DMS53 treated with DMSO at 0.1 percent for 48 hours (cell line): ENCODE data around the gene ART4.

ENCODE experiments used
- DNase-seq: peaks from one replicate; lab custom pipeline; 2025; ENCODE audit not compliant: unreplicated experiment; lab: John Stamatoyannopoulos, UW

Gene ART4

GRCh38 chr12:14852880-14853279 lies 9.6 kb upstream of the ART4 start:
- no peak for DNase-seq

- no peak for DNase-seq
These were observed 7.8 kb upstream of the ART4 start for GRCh38 chr12:14850929-14851663.

- DNase-seq: no peak
These were observed 6.3 kb upstream of the ART4 start for GRCh38 chr12:14849661-14850060.

- no peak for DNase-seq
These were observed 3.7 kb upstream of the ART4 start for GRCh38 chr12:14846876-14847580.

- no peak for DNase-seq
These were observed 2.8 kb upstream of the ART4 start for GRCh38 chr12:14846042-14846587.

- peak; percentile 83 for DNase-seq
These were observed 2.0 kb upstream of the ART4 start for GRCh38 chr12:14845350-14845750.

DNA sequence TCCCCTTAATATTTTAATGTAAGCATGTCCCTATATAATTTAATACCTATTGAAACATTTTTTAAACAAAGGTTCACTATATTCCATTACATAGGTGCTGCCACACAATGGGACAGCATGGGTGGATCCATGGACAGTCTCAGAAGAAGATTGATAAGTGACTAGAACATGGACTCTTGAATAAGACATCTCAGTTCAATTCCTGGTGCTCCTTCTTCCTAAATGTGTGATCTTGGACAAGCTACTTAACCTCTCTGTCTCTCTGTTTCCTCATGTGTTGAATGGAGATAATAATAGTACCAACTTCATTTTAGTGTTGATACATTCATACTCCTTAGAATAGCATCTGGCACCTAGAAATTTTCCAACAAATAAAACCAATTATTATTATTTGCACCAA lies 1.1 kb upstream of the ART4 start:
- DNase-seq: no peak

DNA sequence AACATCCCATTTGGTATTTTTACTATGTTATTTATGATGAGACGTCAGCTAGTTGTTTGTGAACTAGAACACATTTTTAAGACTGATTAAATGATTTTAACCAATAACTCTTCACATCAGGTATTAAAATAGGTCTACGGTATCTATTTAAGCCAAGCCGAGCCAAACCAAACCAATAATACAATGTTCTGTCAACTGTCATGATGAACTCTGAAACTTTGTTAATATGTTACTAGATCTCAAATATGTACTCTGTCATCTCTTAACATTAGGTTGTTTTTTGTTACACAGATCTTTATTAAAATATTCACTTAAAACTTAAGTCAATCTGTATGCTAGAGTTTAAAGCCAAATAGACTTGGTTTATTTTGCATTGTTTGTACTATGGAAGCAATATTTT lies 1.0 kb downstream of the ART4 start:
- DNase-seq: no peak

DNA sequence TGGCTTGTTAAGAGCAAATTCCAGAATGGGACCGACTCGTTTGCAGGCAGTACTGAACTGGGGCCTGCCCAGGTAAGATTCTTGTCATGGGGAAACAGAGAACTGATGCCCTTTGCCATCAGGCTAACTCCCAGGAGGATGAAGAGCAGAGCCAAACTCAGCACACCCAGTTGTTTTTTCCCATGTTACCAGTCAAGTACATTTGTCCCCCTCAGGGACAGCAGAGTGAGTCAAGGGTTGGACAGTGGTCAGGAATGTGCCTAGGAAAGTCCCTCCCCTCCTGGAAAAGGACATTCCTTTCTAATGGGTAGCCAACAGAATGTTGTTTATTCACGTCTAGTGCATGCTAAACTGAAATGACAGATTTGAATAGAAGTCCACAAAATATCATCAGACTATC lies 1.6 kb downstream of the ART4 start:
- DNase-seq: no peak

DNA sequence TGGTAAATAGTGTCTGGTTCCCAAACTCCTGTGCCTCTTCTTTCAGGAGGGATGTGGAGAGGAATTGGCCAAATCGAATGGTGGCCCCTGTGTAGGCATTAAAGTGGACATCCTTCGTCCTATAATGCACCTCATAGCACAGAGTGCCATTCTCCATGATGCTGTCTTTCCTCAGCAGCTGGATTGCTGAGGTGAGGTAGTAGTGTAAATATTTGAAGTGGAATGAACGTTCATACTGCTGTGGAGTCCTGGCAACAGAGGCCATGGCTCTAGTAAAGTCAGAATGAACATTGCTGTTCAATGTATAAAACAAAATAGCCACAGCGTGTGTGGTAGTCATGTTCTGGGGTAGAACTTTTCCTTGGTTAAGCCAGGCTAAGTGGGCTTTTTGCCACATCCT lies 2.7 kb downstream of the ART4 start:
- peak; percentile 96 for DNase-seq

- DNase-seq: no peak
These were observed 4.1 kb downstream of the ART4 start for GRCh38 chr12:14839262-14839661.

- no peak for DNase-seq
These were observed 6.8 kb downstream of the ART4 start for GRCh38 chr12:14836336-14837210.

DNA sequence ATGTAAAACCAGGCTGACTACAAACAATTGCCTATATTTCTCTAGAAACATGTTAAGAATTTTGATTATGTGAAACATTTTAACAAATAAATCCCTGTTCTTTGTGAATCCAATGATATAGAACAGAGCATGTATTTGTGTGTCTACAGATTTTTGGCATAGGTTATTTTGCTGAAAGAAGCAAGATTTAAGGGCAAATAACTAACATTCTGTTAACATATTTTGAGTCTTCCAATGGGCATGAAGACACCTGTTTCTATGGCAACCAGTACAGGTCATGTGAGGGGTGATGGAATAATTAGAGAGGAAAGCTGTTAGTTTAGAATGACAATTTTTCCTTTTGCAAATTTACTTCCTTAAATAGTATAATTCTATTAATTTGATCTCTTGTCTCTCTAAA lies 8.8 kb downstream of the ART4 start:
- no peak for DNase-seq

GRCh38 chr12:14833952-14834351 lies 9.4 kb downstream of the ART4 start:
- no peak for DNase-seq

DNA sequence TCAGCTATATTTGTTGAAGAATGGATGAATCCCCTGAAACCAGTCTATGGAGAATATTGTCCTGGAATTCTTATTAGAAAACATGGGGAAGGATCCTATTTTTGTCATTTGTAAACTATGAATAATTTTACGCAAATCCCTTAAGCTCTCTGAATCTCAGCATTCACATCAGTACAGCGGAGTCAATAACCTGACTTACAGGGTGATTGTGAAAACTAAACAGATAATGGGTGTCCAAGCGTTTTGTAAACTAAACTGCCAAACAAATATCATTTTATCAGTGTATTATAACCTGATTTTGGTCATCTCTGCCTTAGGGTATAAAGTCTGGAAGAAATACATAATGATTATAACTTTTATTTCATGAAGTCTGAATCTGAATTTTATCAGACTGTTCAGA lies 10.0 kb downstream of the ART4 start:
- no peak for DNase-seq

DNA sequence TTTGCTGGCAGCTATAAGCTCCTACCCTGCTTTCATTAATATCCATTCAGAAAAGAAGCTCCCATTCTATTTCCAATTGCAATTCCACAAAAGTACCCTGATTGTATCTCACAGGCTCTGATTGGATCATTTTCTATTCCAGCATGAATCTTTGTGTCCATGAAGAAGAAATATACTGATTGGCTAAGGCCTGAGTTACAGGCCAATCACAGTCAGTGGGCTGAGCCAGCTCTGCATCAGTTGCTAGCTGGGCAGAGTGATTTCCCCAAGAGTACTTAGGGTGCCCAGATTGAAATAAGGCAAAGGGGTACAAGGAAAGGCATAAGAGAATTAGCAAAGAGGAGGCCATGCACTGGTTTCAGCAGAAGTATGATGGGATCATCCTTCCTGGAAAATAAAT lies 14.4 kb downstream of the ART4 start:
- no peak for DNase-seq

DNA sequence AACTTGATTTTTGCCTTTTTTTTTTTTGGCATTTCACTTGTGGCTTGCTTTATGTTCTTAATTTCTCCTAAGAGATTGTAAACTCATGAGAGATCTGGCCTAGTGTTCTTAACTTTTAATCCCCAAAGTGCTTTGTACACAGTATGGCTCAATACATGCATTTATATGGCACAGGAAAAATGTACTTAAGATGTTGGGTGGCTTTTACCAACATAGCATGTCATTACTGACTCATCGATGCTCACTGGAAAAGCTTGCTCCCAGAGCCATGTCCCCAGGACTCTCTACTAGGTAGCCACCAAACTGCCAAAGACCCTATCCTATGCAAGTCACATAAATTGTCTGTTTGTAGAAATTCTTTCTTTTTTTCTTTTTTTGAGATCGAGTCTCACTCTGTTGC lies 16.3 kb downstream of the ART4 start:
- no peak for DNase-seq

- DNase-seq: no peak
These were observed 16.8 kb downstream of the ART4 start for GRCh38 chr12:14826491-14826890.

GRCh38 chr12:14825256-14825655 lies 18.1 kb downstream of the ART4 start:
- DNase-seq: no peak

GRCh38 chr12:14824012-14824634 lies 19.2 kb downstream of the ART4 start:
- no peak for DNase-seq

GRCh38 chr12:14814014-14814413 lies 29.3 kb downstream of the ART4 start, which contains the start of gene SMCO3:
SMCO3 (minus strand) TSS chr12:14814182; CDS start chr12:14806680, 7,502 bp downstream.
- no peak for DNase-seq
